Measurements from ENCODE around the gene ANXA4. TPM values are rescaled to one million over a fixed set of nuclear protein-coding genes. Genes with fewer than 3 reads are reported as not detected.

ANXA4 gene
- polyA plus RNA-seq, 1 of the 3 experiments (the other 2 are of a cell fraction) = 137 TPM

- no peaks in the 10 kb centered on the region for H3K9me3 ChIP-seq
- H3K4me2 ChIP-seq = no peak overlapping the region
- CTCF ChIA-PET = interaction anchor here (0.6 to 13.1 kb wide), 20 partner anchors 8 to 380 kb away, joined by 3 to 376 read pairs (median 4); partner anchors contain the start of genes AAK1, ANXA4 and GMCL1
- WGBS (ENCODE audit: low lambda C conversion rate) = 91% methylated on average over 4 of the region's 4 CpGs
- DNase-seq = peak; percentile 16
- no peak overlapping the region for H3K9ac ChIP-seq
- H3K9me2 ChIP-seq = no peaks in the 10 kb centered on the region
- H3K4me1 ChIP-seq (ENCODE audit: control insufficient read depth in 1 of 2, insufficient read depth in 2 of 2, low read depth in 1 of 2, low read length in 1 of 2) = peaks cover 0 to 3% of the 10 kb centered on the region in 2 experiments; a peak in 2 of 4 replicates
- H3K27me3 ChIP-seq (ENCODE audit: insufficient read depth) = no peaks in the 10 kb centered on the region
- H3K27ac ChIP-seq (ENCODE audit: low read depth in 2 of 2, low read length in 1 of 2) = no peak overlapping the region
- H4K20me1 ChIP-seq (ENCODE audit: insufficient read depth) = no peaks in the 10 kb centered on the region
- no peak overlapping the region for H2AFZ ChIP-seq (ENCODE audit: low read depth)
- POLR2A ChIA-PET = no interaction called here
- H3K79me2 ChIP-seq (ENCODE audit: insufficient read depth) = no peaks in the 10 kb centered on the region
- H3K4me3 ChIP-seq (ENCODE audit: low read depth in 2 of 2, low read length in 1 of 2) = no peak overlapping the region
- no peak for TF ChIP-seq EZH2phosphoT487 (IDR thresholded peaks at IDR 0.05; ENCODE audit: borderline replicate concordance, low read depth)
- no peak for TF ChIP-seq NFIC (IDR thresholded peaks at IDR 0.05; ENCODE audit: borderline replicate concordance)
- no peak for TF ChIP-seq GATA2 (CRISPR knock-in tag; IDR thresholded peaks at IDR 0.05)
- no peak for TF ChIP-seq ELF1 (IDR thresholded peaks at IDR 0.05)
- TF ChIP-seq FOSL2 (IDR thresholded peaks at IDR 0.05; ENCODE audit: borderline replicate concordance, low read depth) = no peak
- TF ChIP-seq USF1 (IDR thresholded peaks at IDR 0.05; ENCODE audit: borderline replicate concordance, low read depth) = no peak
- TF ChIP-seq FOXJ3 (CRISPR knock-in tag; IDR thresholded peaks at IDR 0.05) = no peak
- no peak for TF ChIP-seq SMC3 (IDR thresholded peaks at IDR 0.05; ENCODE audit: low read depth, low read length)
- no peak for TF ChIP-seq CTCF (IDR thresholded peaks at IDR 0.05)
- no peak for TF ChIP-seq JUND (IDR thresholded peaks at IDR 0.05)
- no peak for TF ChIP-seq FOXM1 (IDR thresholded peaks at IDR 0.05; ENCODE audit: low read depth)
- no peak for TF ChIP-seq ZBTB33 (IDR thresholded peaks at IDR 0.05; ENCODE audit: borderline replicate concordance, low read depth)
- no peak for TF ChIP-seq RCOR1 (IDR thresholded peaks at IDR 0.05; ENCODE audit: low read length)
- TF ChIP-seq NRF1 (IDR thresholded peaks at IDR 0.05; ENCODE audit: low read depth, low read length) = no peak
- no peak for TF ChIP-seq MAX (IDR thresholded peaks at IDR 0.05; ENCODE audit: low read depth)
- TF ChIP-seq MXI1 (IDR thresholded peaks at IDR 0.05; ENCODE audit: low read depth, low read length) = no peak
- TF ChIP-seq REST (IDR thresholded peaks at IDR 0.05; ENCODE audit: low read depth, low read length) = no peak
- peaks cover 20 to 47% of the 10 kb centered on the region in 2 experiments for H3K36me3 ChIP-seq (replicated peaks in 1 of 2; ENCODE audit: control insufficient read depth in 1 of 2, insufficient read depth in 2 of 2, low read length in 1 of 2)
- H3F3A ChIP-seq (replicated peaks; ENCODE audit: insufficient read depth) = no peaks in the 10 kb centered on the region
Observed at GRCh38 chr2:69817729-69818501, 76.0 kb downstream of the ANXA4 start.

Measured in SK-N-SH (cell line).